KMS-11 (cell line): ENCODE results near the gene POU2F1.
"Not testable (repeated sequence)": the region's sequence is repeated elsewhere in the genome, so short reads cannot be mapped to it uniquely, and the experiment has no call there.

Source experiments
- H2AFZ ChIP-seq: fragments of 200-600 bp; sonication (generic); 2 replicates; pipeline ENCODE4 v1.6.1; 2016; ENCODE audit warnings: antibody characterized with exemption, mixed run types, low read depth
- H3K27ac ChIP-seq: fragments of 200-600 bp; sonication (generic); 2 replicates; pipeline ENCODE4 v1.6.1; 2016; ENCODE audit warnings: mild to moderate bottlenecking, mixed run types
- H3K27me3 ChIP-seq: fragments of 200-600 bp; sonication (generic); 2 replicates; pipeline ENCODE4 v1.6.1; 2017; ENCODE audit warnings: mild to moderate bottlenecking, low read depth, mixed run types, moderate library complexity; ENCODE audit not compliant: insufficient read depth
- H3K36me3 ChIP-seq: fragments of 200-600 bp; sonication (generic); 2 replicates; pipeline ENCODE4 v1.6.1; 2017; ENCODE audit warnings: mild to moderate bottlenecking, mixed run types; ENCODE audit not compliant: insufficient read depth
- H3K4me1 ChIP-seq: fragments of 200-600 bp; sonication (generic); 2 replicates; pipeline ENCODE4 v1.6.1; 2016; ENCODE audit warnings: mild to moderate bottlenecking, low read depth, mixed run types; ENCODE audit not compliant: poor library complexity, severe bottlenecking
- H3K4me2 ChIP-seq: fragments of 200-600 bp; sonication (generic); 2 replicates; pipeline ENCODE4 v1.7.0; 2016; ENCODE audit warnings: mild to moderate bottlenecking, mixed run types
- H3K4me3 ChIP-seq: fragments of 200-600 bp; sonication (generic); IDR thresholded peaks from 2 replicates; pipeline ENCODE4 v1.6.1; 2017; ENCODE audit warnings: low read depth, low read length, mixed read lengths; ENCODE audit not compliant: insufficient read depth
- H3K79me2 ChIP-seq: fragments of 200-600 bp; sonication (generic); 2 replicates; pipeline ENCODE4 v1.6.1; 2016; ENCODE audit warnings: low read depth, mixed run types; ENCODE audit not compliant: insufficient read depth
- H3K9ac ChIP-seq: fragments of 200-600 bp; sonication (generic); 2 replicates; pipeline ENCODE4 v1.6.1; 2016; ENCODE audit warnings: mild to moderate bottlenecking, mixed run types
- H4K20me1 ChIP-seq: fragments of 200-600 bp; sonication (generic); 2 replicates; pipeline ENCODE4 v1.6.1; 2016; ENCODE audit warnings: mild to moderate bottlenecking, mixed run types; ENCODE audit not compliant: insufficient read depth
- TF ChIP-seq, protein P1 (sequence below): fragments of 200-600 bp; sonication (generic); conservative IDR thresholded peaks from 2 replicates; pipeline ENCODE4 v1.6.1; 2017; ENCODE audit warnings: low read depth, mild to moderate bottlenecking, antibody characterized with exemption, low read length, moderate library complexity, mixed read lengths

Gene POU2F1

DNA sequence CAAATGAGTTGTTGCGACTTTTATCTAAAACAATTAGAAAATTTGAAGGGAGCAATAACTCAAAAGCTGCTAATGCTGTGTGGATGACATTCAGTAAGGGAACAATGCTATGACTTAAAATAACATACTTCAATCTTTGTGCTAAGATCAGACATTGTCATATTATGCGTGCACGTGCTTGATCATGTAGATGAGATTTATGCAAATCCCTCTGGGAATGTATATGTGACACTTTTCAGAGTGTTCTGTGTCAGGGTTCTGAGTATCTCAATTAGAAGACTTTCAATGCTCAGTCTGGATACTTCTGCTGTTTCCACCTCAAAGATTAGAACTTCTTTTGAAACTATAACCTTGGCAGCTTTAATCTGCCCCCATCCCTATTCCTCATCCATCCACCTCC lies 18.6 kb upstream of the POU2F1 start:
- no peak overlapping the region for H3K4me3 ChIP-seq
- H3K79me2 ChIP-seq, result no peaks in the 10 kb centered on the region
- H2AFZ ChIP-seq, result no peak overlapping the region
- TF ChIP-seq, protein P1, sequence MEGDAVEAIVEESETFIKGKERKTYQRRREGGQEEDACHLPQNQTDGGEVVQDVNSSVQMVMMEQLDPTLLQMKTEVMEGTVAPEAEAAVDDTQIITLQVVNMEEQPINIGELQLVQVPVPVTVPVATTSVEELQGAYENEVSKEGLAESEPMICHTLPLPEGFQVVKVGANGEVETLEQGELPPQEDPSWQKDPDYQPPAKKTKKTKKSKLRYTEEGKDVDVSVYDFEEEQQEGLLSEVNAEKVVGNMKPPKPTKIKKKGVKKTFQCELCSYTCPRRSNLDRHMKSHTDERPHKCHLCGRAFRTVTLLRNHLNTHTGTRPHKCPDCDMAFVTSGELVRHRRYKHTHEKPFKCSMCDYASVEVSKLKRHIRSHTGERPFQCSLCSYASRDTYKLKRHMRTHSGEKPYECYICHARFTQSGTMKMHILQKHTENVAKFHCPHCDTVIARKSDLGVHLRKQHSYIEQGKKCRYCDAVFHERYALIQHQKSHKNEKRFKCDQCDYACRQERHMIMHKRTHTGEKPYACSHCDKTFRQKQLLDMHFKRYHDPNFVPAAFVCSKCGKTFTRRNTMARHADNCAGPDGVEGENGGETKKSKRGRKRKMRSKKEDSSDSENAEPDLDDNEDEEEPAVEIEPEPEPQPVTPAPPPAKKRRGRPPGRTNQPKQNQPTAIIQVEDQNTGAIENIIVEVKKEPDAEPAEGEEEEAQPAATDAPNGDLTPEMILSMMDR, result no peak
- no peak overlapping the region for H3K4me2 ChIP-seq
- H3K27ac ChIP-seq, result no peak overlapping the region
- H3K27me3 ChIP-seq, result no peaks in the 10 kb centered on the region
- H4K20me1 ChIP-seq, result no peaks in the 10 kb centered on the region
- H3K9ac ChIP-seq, result no peak overlapping the region
- no peaks in the 10 kb centered on the region for H3K36me3 ChIP-seq
- no peaks in the 10 kb centered on the region for H3K4me1 ChIP-seq

DNA sequence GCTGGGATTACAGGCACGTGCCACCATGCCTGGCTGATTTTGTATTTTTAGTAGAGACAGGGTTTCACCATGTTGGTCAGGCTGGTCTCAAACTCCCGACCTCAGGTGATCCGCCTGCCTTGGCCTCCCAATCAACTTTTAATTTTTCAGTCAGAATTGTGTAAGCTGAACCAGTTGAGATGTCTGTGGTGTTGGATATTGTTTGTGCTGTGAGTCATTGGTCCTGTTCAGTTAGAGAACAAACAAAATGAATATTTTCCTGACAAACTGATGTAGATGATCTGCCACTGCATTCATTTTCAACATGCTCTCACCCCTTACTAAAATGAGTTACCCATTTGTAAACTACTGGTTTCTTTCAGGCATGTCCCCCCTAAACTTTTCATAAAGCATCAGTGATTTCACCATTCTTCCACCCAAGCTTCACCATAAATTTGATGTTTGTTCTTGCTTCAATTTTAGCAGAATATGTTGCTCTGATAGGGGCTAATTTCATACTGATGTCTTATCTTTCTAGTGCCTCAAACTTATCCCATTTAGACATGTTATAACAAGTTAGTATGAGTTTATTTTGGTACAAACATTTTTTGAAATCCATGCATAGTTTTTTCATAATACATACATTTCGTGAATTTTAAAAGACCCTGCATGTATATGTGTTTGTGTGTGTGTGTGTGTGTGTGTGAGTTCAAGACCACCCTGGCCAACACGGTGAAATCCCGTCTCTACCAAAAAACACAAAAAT lies 15.2 kb upstream of the POU2F1 start:
- H2AFZ ChIP-seq, H3K27ac ChIP-seq, H3K79me2 ChIP-seq, H3K4me1 ChIP-seq, H3K36me3 ChIP-seq, H4K20me1 ChIP-seq, H3K9ac ChIP-seq, H3K4me2 ChIP-seq, H3K27me3 ChIP-seq, H3K4me3 ChIP-seq: not testable (repeated sequence)

DNA sequence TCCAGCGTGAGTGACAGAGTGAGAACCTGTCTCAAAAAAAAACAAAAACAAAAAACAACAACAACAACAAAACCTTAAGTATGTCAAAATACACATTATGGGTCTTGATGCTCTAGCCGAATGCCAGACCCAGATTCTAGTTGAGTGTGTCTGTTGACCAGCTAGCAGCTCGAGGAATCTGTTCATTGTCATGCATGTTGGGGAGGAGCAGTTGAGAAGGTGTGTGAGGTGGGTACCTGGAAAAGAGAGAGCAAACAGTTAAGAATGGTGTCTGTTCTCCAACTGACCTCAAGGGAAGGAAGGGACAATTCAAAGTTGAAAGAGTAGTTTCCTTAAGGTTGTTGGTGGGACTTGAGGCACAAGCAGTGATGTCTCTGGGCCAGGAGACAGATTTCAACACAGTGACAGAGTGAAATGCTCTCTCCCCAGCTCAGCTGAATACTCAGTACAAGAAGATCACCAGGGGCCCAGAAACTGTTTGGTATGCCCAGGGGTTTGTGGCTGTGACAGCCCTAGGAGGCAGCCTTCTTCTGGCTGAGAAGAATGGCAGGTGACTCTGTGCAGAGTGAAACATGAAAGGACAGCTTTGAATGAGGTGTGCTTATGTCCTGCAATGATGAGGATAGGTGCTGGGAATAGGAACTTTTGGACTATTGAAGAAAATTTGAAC lies 14.4 kb upstream of the POU2F1 start:
- no peaks in the 10 kb centered on the region for H3K36me3 ChIP-seq
- no peak overlapping the region for H2AFZ ChIP-seq
- H4K20me1 ChIP-seq, result no peaks in the 10 kb centered on the region
- no peak overlapping the region for H3K4me2 ChIP-seq
- H3K9ac ChIP-seq, result no peak overlapping the region
- no peaks in the 10 kb centered on the region for H3K79me2 ChIP-seq
- H3K27me3 ChIP-seq, result no peaks in the 10 kb centered on the region
- H3K4me3 ChIP-seq, result no peak overlapping the region
- TF ChIP-seq, protein P1, result no peak
- H3K4me1 ChIP-seq, result no peaks in the 10 kb centered on the region
- H3K27ac ChIP-seq, result no peak overlapping the region

DNA sequence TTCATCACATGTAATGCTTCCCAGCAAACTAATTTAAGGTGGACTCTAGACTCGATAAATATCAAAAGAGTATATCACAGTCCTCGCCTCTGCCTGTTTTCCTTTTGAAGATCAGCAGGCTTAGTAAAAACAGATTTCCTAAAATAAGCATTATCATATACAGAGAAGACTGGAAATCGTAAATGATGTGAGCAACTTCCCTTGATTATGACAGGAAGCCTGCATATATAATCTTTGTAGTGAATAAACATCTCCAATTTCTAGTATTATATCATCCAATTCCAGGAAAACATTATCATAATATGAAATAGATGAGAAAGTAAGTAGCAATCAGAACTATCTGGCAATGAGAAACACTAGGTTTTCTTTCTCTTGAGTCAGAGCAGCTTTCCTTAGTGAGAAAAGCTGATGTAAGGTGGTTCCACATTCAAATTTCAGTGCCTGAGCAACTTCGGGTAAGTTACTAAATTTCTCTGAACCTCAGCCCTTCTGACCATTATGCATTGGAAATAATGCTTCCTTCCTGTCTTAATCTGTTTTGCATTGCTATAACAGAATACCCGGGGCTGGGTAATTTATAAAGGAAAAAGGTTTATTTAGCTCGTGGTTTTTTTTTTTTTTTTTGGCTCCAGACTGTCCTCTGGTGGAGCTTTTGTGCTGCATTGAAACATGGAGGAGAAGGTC lies 12.6 kb upstream of the POU2F1 start:
- no peaks in the 10 kb centered on the region for H3K79me2 ChIP-seq
- no peaks in the 10 kb centered on the region for H4K20me1 ChIP-seq
- no peak overlapping the region for H3K4me2 ChIP-seq
- H3K9ac ChIP-seq, result no peak overlapping the region
- H3K27ac ChIP-seq, result no peak overlapping the region
- no peak overlapping the region for H3K4me3 ChIP-seq
- no peak overlapping the region for H2AFZ ChIP-seq
- no peaks in the 10 kb centered on the region for H3K36me3 ChIP-seq
- no peaks in the 10 kb centered on the region for H3K4me1 ChIP-seq
- no peaks in the 10 kb centered on the region for H3K27me3 ChIP-seq
- TF ChIP-seq, protein P1, result no peak; the same call in 1 of the 2 replicates
